Cardiac ventricle fibroblast (primary cell): ENCODE measurements around the gene EEA1. TPM values are rescaled to one million over a fixed set of nuclear protein-coding genes. Genes with fewer than 3 reads are reported as not detected.

Experiments
- total RNA-seq: library from RNA; depleted of rRNA; stranded (reverse); fragments of >200 nt; gene quantifications from 2 replicates; pipeline ENCODE4 v1.2.3, GENCODE V29; 2015

Gene EEA1
- total RNA-seq, result 46.2 and 48.8 TPM in 2 replicates

DNA sequence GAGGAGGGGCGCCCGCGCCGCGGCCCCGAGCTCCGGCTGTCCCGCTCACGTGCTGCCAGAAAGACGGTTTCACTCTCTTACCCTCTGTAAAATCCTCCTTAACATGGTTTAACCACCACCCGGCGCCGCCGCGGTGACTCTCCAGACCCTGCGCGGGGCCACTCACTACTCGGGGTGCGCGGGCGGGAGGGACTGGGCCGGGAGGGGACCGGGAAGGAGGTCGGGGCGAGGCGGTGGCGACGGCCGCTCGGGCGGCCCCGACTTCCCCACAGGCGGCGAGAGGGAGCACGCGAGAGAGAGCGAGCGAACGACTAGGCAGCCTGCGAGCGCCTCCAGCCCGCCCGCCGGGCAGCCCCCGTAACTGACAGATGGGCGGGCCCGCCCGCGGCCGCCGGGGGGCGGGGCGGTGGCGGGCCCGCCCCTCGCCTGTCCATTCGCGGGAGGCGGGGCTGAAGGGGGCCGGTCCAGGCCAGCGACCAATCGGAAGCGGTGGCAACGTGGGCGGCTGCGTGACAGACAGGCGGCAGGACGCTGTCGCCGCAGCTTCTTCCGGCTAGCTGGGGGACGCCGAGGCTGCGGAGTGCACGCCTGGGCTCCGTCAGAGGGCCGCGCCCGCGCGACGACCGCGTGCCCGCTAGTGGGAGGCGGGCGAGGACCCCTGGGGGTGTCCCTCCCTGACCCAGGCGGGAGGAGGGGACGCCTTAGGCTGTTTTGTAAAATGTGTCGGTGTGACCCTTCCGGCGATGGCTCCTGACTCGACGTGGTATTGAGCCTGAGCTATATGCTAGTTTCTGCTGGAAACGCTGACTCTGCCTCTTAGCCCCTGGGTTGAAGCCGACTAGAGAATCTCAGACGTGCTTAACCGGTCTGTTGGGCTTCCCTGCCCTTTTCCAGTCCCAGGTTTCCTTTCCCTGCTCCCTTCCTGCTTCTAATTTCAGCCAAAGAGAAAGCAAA is at the start of gene EEA1:
Gene EEA1 (minus strand): TSS at position 334 of the 954 bp plus-strand sequence. CDS start 229 bp downstream, at position 105.

Other genes with a start within 250 kb of the EEA1 start
- 0.06 TPM in 1 of 2 replicates, not detected in the other for gene PLEKHG7, start 226.3 kb downstream of the EEA1 start, total RNA-seq